CD4-positive, alpha-beta T cell (primary cell): ENCODE results near the gene DPAGT1. TPM values are rescaled to one million over a fixed set of nuclear protein-coding genes. Genes with fewer than 3 reads are reported as not detected.
"Not testable (repeated sequence)": the region's sequence is repeated elsewhere in the genome, so short reads cannot be mapped to it uniquely, and the experiment has no call there.

Experiments
- ATAC-seq: fragments of 200-7000 bp; cut with Tn5 transposase; one replicate; pipeline ENCODE4 v1.10.0; 2022; ENCODE audit warnings: mild to moderate bottlenecking; ENCODE audit not compliant: poor library complexity
- CTCF ChIA-PET: fragments of 350-600 bp; sonication (Branson Sonifier 250); formaldehyde crosslinking; loops from one replicate; lab custom pipeline; 2021; ENCODE audit warnings: antibody characterized with exemption, inconsistent platforms; lab: Charles Lee
- POLR2A ChIA-PET: fragments of 350-600 bp; sonication (Branson Sonifier 250); formaldehyde crosslinking; loops from one replicate; lab custom pipeline; 2021; ENCODE audit warnings: antibody characterized with exemption, inconsistent platforms; lab: Charles Lee
- DNase-seq, 14 experiments: peaks; one replicate each; pipeline ENCODE4 v3.0.0-alpha.2; 2013 to 2020; ENCODE audit warnings: mixed read lengths in 2 of 14
- H3K27ac ChIP-seq, 2 donors: one replicate each; pipeline versions ENCODE4 v1.5.1 to v1.7.0; 2013; ENCODE audit warnings: low read length in 2 of 2, low read depth in 1 of 2, mild to moderate bottlenecking in 1 of 2
- H3K27me3 ChIP-seq, 2 experiments: 1 replicate in 1 of 2; 2 replicates in 1 of 2; pipeline versions ENCODE4 v1.6.1 to v1.7.0; 2013; ENCODE audit warnings: low read length in 2 of 2, control low read depth in 1 of 2, mild to moderate bottlenecking in 1 of 2, moderate library complexity in 1 of 2; ENCODE audit not compliant: insufficient read depth in 2 of 2, control insufficient read depth in 1 of 2
- H3K36me3 ChIP-seq: one replicate; pipeline ENCODE4 v1.6.1; 2013; ENCODE audit warnings: low read length, control low read depth; ENCODE audit not compliant: insufficient read depth
- H3K4me1 ChIP-seq: one replicate; pipeline ENCODE4 v1.6.1; 2013; ENCODE audit warnings: low read length, control low read depth; ENCODE audit not compliant: insufficient read depth
- H3K4me3 ChIP-seq: one replicate; pipeline ENCODE4 v1.5.1; 2013; ENCODE audit warnings: mild to moderate bottlenecking, low read length, moderate library complexity
- H3K9me3 ChIP-seq, 2 experiments: 1 replicate in 1 of 2; 2 replicates in 1 of 2; pipeline versions ENCODE4 v1.6.1 to v1.7.0; 2013; ENCODE audit warnings: low read length in 2 of 2, mild to moderate bottlenecking in 2 of 2, control low read depth in 1 of 2, moderate library complexity in 1 of 2; ENCODE audit not compliant: control insufficient read depth in 1 of 2, insufficient read depth in 1 of 2
- H3K27ac Mint-ChIP-seq: one replicate; pipeline ENCODE4 v1.8.0; 2020; ENCODE audit warnings: mixed read lengths
- H3K27me3 Mint-ChIP-seq: one replicate; pipeline ENCODE4 v1.8.0; 2021; ENCODE audit warnings: mixed read lengths
- H3K36me3 Mint-ChIP-seq: one replicate; pipeline ENCODE4 v1.8.0; 2021; ENCODE audit warnings: low read depth, mixed read lengths
- H3K4me1 Mint-ChIP-seq: one replicate; pipeline ENCODE4 v1.8.0; 2021; ENCODE audit warnings: low read depth, mixed read lengths
- H3K4me3 Mint-ChIP-seq: one replicate; pipeline ENCODE4 v1.8.0; 2020; ENCODE audit warnings: mild to moderate bottlenecking, mixed read lengths
- H3K9me3 Mint-ChIP-seq: one replicate; pipeline ENCODE4 v1.8.0; 2020; ENCODE audit warnings: mixed read lengths
- intact Hi-C, 2 experiments: fragments of 100-400 bp; cut with DNase I in 1 of 2; cut with micrococcal nuclease in 1 of 2; formaldehyde crosslinking; loops; one replicate each; pipeline versions ENCODE4 v1.15.1 to v1.9.0; 2023 to 2025; cut with DNase I, micrococcal nuclease
- total RNA-seq, 174 experiments: library from RNA in 2 of 174; stranded (reverse) in 2 of 174; gene quantifications; one replicate each; pipeline ENCODE4 v1.2.3 and lab custom pipeline; 2021 to 2026
- TF ChIP-seq, protein P1 (sequence below): fragments of 200-600 bp; IDR thresholded peaks from one replicate; pipeline ENCODE4 v1.8.0; 2022; ENCODE audit warnings: antibody characterized with exemption, mild to moderate bottlenecking

The DPAGT1 gene
- total RNA-seq, 2 experiments from 2014 or later: 9.5 to 11.7 TPM

DNA sequence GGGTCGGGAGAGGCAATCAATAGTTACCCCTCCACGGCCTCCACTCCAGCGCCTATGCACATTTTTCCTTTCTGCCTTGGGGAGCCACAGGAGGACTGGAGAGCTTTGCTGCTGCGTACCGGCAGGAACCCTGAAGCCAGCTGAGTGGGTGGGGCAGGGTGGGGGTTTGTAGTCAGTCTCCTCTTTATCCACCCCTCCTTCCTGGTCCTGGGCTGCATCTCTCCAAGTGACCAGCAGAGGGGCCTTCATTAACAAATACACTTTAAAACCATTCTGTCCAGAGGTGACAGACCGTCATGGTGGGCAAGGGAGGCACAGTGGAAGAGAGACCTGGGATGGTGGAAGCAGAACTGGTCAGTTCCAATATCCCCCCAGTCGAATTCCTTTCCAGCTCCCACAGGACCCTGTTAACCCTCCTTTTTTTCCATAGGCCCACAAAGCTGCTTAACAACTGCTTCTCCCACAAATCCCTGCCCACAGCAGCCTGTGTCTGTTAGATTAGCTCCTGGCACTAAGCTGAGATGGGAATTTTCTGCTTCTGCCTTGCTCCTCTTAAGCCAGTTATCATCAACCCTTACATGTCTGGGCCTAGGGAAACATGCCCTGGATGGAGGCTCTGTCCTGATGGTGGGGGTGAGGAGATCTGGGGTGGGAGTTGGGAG is 43.3 kb upstream of the DPAGT1 start:
- Mint-ChIP-seq H3K27me3 (peaks cover 46% of the 10 kb centered on the region), H3K27ac (no peak overlapping the region), H3K4me3 (no peak overlapping the region), H3K4me1 (peaks cover 14% of the 10 kb centered on the region), H3K36me3 (no peaks in the 10 kb centered on the region), H3K9me3 (no peaks in the 10 kb centered on the region)
- TF ChIP-seq, protein P1, sequence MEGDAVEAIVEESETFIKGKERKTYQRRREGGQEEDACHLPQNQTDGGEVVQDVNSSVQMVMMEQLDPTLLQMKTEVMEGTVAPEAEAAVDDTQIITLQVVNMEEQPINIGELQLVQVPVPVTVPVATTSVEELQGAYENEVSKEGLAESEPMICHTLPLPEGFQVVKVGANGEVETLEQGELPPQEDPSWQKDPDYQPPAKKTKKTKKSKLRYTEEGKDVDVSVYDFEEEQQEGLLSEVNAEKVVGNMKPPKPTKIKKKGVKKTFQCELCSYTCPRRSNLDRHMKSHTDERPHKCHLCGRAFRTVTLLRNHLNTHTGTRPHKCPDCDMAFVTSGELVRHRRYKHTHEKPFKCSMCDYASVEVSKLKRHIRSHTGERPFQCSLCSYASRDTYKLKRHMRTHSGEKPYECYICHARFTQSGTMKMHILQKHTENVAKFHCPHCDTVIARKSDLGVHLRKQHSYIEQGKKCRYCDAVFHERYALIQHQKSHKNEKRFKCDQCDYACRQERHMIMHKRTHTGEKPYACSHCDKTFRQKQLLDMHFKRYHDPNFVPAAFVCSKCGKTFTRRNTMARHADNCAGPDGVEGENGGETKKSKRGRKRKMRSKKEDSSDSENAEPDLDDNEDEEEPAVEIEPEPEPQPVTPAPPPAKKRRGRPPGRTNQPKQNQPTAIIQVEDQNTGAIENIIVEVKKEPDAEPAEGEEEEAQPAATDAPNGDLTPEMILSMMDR: peak; percentile 30
- H3K9me3 ChIP-seq: no peaks in the 10 kb centered on the region
- H3K4me1 ChIP-seq: peaks cover 22% of the 10 kb centered on the region
- H3K36me3 ChIP-seq: no peaks in the 10 kb centered on the region
- POLR2A ChIA-PET: interaction anchor here (0.8 kb wide), 1 partner anchor 26 kb away, joined by 3 read pairs; no protein-coding TSS in a partner anchor
- CTCF ChIA-PET: no interaction called here
- H3K27me3 ChIP-seq: peaks cover 14 to 25% of the 10 kb centered on the region in 2 experiments
- intact Hi-C loops: no loop called here
- no peak overlapping the region for H3K4me3 ChIP-seq
- peak; percentile 43 for ATAC-seq
- H3K27ac ChIP-seq: no peak overlapping the region
- peak in 6 of 14 experiments; percentile 4 to 62 (median 26) for DNase-seq

DNA sequence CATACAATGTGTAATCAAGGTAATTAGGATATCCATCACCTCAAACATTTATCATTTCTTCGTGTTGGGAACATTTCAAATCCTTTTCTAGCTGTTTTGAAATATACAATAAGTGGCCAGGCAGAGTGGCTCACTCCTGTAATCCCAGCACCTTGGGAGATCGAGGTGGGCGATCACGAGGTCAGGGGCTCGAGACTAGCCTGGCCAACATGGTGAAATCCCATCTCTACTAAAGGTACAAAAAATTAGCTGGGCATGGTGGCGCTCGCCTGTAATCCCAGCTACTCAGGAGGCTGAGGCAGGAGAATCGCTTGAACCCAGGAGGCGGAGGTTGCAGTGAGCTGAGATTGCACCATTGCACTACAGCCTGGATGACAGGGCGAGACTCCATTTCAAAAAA is 37.6 kb upstream of the DPAGT1 start:
- peaks cover 21% of the 10 kb centered on the region for H3K27me3 Mint-ChIP-seq
- H3K9me3 ChIP-seq, H3K36me3 ChIP-seq, H3K9me3 Mint-ChIP-seq, H3K4me1 Mint-ChIP-seq, H3K27ac Mint-ChIP-seq, H3K4me3 ChIP-seq, H3K4me3 Mint-ChIP-seq, H3K36me3 Mint-ChIP-seq, H3K27ac ChIP-seq, intact Hi-C loops, H3K4me1 ChIP-seq, CTCF ChIA-PET, H3K27me3 ChIP-seq, POLR2A ChIA-PET, ATAC-seq, DNase-seq: not testable (repeated sequence)

DNA sequence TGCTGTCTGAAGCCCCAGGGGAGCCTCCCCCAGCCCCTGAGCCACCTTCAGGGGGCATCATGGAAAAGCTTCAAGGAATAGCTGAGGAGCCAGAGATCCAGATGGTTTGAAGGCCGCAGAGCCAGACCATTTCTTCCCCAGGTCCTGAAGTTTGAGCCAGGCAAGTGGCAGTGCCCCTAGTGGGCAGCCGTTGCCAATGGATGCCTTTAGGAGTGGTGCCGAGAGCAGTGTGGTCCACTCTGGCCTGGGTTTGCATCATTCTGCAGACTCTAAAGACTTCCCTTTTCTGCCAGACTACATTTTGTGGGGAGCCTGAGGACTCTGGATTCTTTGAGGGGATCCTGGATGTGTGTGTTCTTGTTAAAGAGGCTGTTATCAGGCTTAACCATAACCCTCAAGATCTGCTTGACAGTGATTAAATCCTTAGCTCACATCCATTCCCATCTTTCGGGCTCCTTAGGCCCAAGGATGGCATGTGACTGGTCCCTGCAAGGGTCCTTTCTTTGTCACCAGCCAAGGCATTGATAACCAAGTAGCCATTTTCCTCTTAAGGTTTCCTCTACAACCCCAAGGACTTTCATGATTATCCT is 32.8 kb upstream of the DPAGT1 start:
- Histone ChIP-seq H3K4me3 (no peak overlapping the region), H3K9me3 (no peaks in the 10 kb centered on the region), H3K36me3 (peaks cover 53% of the 10 kb centered on the region), H3K4me1 (no peaks in the 10 kb centered on the region), H3K27ac (no peak overlapping the region), H3K27me3 (no peaks in the 10 kb centered on the region)
- H3K27me3 Mint-ChIP-seq: peaks cover 8% of the 10 kb centered on the region
- DNase-seq: peak in 2 of 14 experiments; percentile 39 to 46
- ChIA-PET CTCF (interaction anchor here (1.0 to 1.1 kb wide), 3 partner anchors 9 to 28 kb away, joined by 3 read pairs; partner anchors contain the start of genes C2CD2L and HINFP), POLR2A (interaction anchor here (0.9 kb wide), 1 partner anchor 92 kb away, joined by 3 read pairs; no protein-coding TSS in a partner anchor)
- no peak overlapping the region for H3K27ac Mint-ChIP-seq
- no peaks in the 10 kb centered on the region for H3K9me3 Mint-ChIP-seq
- intact Hi-C loops: no loop called here
- H3K4me3 Mint-ChIP-seq: no peak overlapping the region
- no peak for ATAC-seq
- H3K36me3 Mint-ChIP-seq: peaks cover 45% of the 10 kb centered on the region
- H3K4me1 Mint-ChIP-seq: no peaks in the 10 kb centered on the region
- TF ChIP-seq, protein P1: peak; percentile 18
